Endodermal cell (in vitro differentiated cells): Measurements from ENCODE around the gene RADIL. TPM values are rescaled to one million over a fixed set of nuclear protein-coding genes. Genes with fewer than 3 reads are reported as not detected.

Experiments
- DNase-seq: peaks from one replicate; pipeline ENCODE4 v3.0.0-alpha.2; 2017
- H3K27ac ChIP-seq: 2 replicates; pipeline ENCODE4 v1.5.1; 2013; ENCODE audit warnings: mild to moderate bottlenecking, low read depth, low read length, moderate library complexity
- H3K27me3 ChIP-seq: 2 replicates; pipeline ENCODE4 v1.6.1; 2013; ENCODE audit warnings: mild to moderate bottlenecking, low read length, moderate library complexity; ENCODE audit not compliant: insufficient read depth, control insufficient read depth, poor library complexity, severe bottlenecking
- H3K36me3 ChIP-seq: 2 replicates; pipeline ENCODE4 v1.7.0; 2013; ENCODE audit warnings: mild to moderate bottlenecking, low read length, moderate library complexity; ENCODE audit not compliant: control insufficient read depth, insufficient read depth
- H3K4me1 ChIP-seq: one replicate; pipeline ENCODE4 v1.7.0; 2013; ENCODE audit warnings: low read length; ENCODE audit not compliant: control insufficient read depth, insufficient read depth
- H3K4me3 ChIP-seq: 2 replicates; pipeline ENCODE4 v1.5.1; 2013; ENCODE audit warnings: mild to moderate bottlenecking, low read length, moderate library complexity
- H3K9ac ChIP-seq: 2 replicates; pipeline ENCODE4 v1.6.1; 2013; ENCODE audit warnings: mild to moderate bottlenecking, low read length, moderate library complexity; ENCODE audit not compliant: poor library complexity, severe bottlenecking; ENCODE audit errors: extremely low read depth
- H3K9me3 ChIP-seq: 2 replicates; pipeline ENCODE4 v1.6.1; 2013; ENCODE audit warnings: mild to moderate bottlenecking, low read length, moderate library complexity; ENCODE audit not compliant: control insufficient read depth
- H3K27ac Mint-ChIP-seq: 2 replicates; pipeline ENCODE4 v1.8.0; 2020; ENCODE audit warnings: mixed read lengths
- H3K27me3 Mint-ChIP-seq: 2 replicates; pipeline ENCODE4 v1.8.0; 2021; ENCODE audit warnings: mild to moderate bottlenecking, mixed read lengths; ENCODE audit not compliant: insufficient read depth
- H3K36me3 Mint-ChIP-seq: 2 replicates; pipeline ENCODE4 v1.8.0; 2020; ENCODE audit warnings: low read depth, mixed read lengths
- H3K4me1 Mint-ChIP-seq: 2 replicates; pipeline ENCODE4 v1.8.0; 2020; ENCODE audit warnings: mixed read lengths
- H3K4me3 Mint-ChIP-seq: 2 replicates; pipeline ENCODE4 v1.8.0; 2020; ENCODE audit warnings: mild to moderate bottlenecking, moderate library complexity, mixed read lengths
- H3K9me3 Mint-ChIP-seq: 2 replicates; pipeline ENCODE4 v1.8.0; 2020; ENCODE audit warnings: mild to moderate bottlenecking, mixed read lengths
- WGBS, 2 experiments: methylation state at CpG; one replicate each; pipeline versions ENCODE4 v1.1.5 to v1.1.7; 2013; ENCODE audit warnings: missing lambda C conversion rate in 2 of 2, mixed read lengths in 1 of 2; ENCODE audit not compliant: insufficient coverage in 1 of 2, insufficient read length in 1 of 2; 5-methylcytosine and 5-hydroxymethylcytosine counted together
- total RNA-seq, 2 donors: library from RNA; stranded (reverse); fragmentation: NEBNext Ultra II Directional in 1 of 2; extraction: Animal tissue kit (Norgen Biotek cat#: 25700) in 1 of 2; gene quantifications; 2 replicates in 1 of 2; 3 replicates in 1 of 2; pipeline ENCODE4 v1.2.1, GENCODE V29; 2021
- TF ChIP-seq, protein P1 (sequence below): fragments of 200-600 bp; sonication (generic); conservative IDR thresholded peaks from 2 replicates; pipeline ENCODE4 v1.5.0; 2021; ENCODE audit warnings: antibody characterized with exemption, mild to moderate bottlenecking

The RADIL gene
- total RNA-seq, 2 donors from 2014 or later, result 34.9 to 47.6 TPM

- H3K4me1 ChIP-seq, result no peaks in the 10 kb centered on the region
- TF ChIP-seq, protein P1, sequence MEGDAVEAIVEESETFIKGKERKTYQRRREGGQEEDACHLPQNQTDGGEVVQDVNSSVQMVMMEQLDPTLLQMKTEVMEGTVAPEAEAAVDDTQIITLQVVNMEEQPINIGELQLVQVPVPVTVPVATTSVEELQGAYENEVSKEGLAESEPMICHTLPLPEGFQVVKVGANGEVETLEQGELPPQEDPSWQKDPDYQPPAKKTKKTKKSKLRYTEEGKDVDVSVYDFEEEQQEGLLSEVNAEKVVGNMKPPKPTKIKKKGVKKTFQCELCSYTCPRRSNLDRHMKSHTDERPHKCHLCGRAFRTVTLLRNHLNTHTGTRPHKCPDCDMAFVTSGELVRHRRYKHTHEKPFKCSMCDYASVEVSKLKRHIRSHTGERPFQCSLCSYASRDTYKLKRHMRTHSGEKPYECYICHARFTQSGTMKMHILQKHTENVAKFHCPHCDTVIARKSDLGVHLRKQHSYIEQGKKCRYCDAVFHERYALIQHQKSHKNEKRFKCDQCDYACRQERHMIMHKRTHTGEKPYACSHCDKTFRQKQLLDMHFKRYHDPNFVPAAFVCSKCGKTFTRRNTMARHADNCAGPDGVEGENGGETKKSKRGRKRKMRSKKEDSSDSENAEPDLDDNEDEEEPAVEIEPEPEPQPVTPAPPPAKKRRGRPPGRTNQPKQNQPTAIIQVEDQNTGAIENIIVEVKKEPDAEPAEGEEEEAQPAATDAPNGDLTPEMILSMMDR, result no peak
- Mint-ChIP-seq H3K27me3 (no peaks in the 10 kb centered on the region), H3K4me1 (no peaks in the 10 kb centered on the region), H3K27ac (no peak overlapping the region), H3K4me3 (no peak overlapping the region), H3K36me3 (peaks cover 39% of the 10 kb centered on the region), H3K9me3 (peaks cover 13% of the 10 kb centered on the region)
- H3K36me3 ChIP-seq, result peaks cover 32% of the 10 kb centered on the region
- H3K27me3 ChIP-seq, result no peaks in the 10 kb centered on the region
- no peak overlapping the region for H3K27ac ChIP-seq
- no peak overlapping the region for H3K9ac ChIP-seq
- H3K4me3 ChIP-seq, result no peak overlapping the region
- H3K9me3 ChIP-seq, result peaks cover 5% of the 10 kb centered on the region
- WGBS, 2 experiments, result 93 to 94% methylated on average over 25 of the region's 25 CpGs
- peak; percentile 41 for DNase-seq
Measured at GRCh38 chr7:4791101-4791737, 92.3 kb downstream of the RADIL start.

GRCh38 chr7:4790516-4790991, 93.0 kb downstream of the RADIL start:
- Mint-ChIP-seq H3K27me3 (no peaks in the 10 kb centered on the region), H3K36me3 (peaks cover 43% of the 10 kb centered on the region), H3K4me3 (no peak overlapping the region), H3K9me3 (peaks cover 13% of the 10 kb centered on the region), H3K4me1 (no peaks in the 10 kb centered on the region), H3K27ac (peak overlapping the region; percentile 44)
- WGBS, 2 experiments, result 96 to 97% methylated on average over 19 to 24 of the region's 24 CpGs
- peak; percentile 39 for DNase-seq
- Histone ChIP-seq H3K9ac (no peak overlapping the region), H3K4me1 (no peaks in the 10 kb centered on the region), H3K27me3 (no peaks in the 10 kb centered on the region), H3K27ac (no peak overlapping the region), H3K4me3 (no peak overlapping the region), H3K36me3 (peaks cover 35% of the 10 kb centered on the region), H3K9me3 (peaks cover 5% of the 10 kb centered on the region)
- TF ChIP-seq, protein P1, result no peak

GRCh38 chr7:4790078-4790465, 93.4 kb downstream of the RADIL start:
- DNase-seq, result peak; percentile 46
- H3K27me3 Mint-ChIP-seq, result no peaks in the 10 kb centered on the region
- 94 to 95% methylated on average over 5 to 9 of the region's 9 CpGs for WGBS, 2 experiments
- Histone ChIP-seq H3K9me3 (peaks cover 5% of the 10 kb centered on the region), H3K9ac (no peak overlapping the region), H3K36me3 (peaks cover 39% of the 10 kb centered on the region), H3K4me3 (no peak overlapping the region), H3K27me3 (no peaks in the 10 kb centered on the region), H3K27ac (no peak overlapping the region), H3K4me1 (no peaks in the 10 kb centered on the region)
- peak overlapping the region; percentile 26 for H3K27ac Mint-ChIP-seq
- H3K36me3 Mint-ChIP-seq, result peaks cover 42% of the 10 kb centered on the region
- H3K4me1 Mint-ChIP-seq, result no peaks in the 10 kb centered on the region
- H3K4me3 Mint-ChIP-seq, result no peak overlapping the region
- H3K9me3 Mint-ChIP-seq, result peaks cover 13% of the 10 kb centered on the region
- TF ChIP-seq, protein P1, result no peak
